Activated CD4-positive, alpha-beta T cell treated with anti-CD3 and anti-CD28 coated beads, Interleukin-2, Interleukin-4, amounts not matched to agents 100 ng/mL and 50 ng/mL, durations not matched to agents 16 hours and 8 hours (primary cell): ENCODE results near the gene COL21A1.

Experiments
- DNase-seq: peaks from one replicate; pipeline ENCODE4 v3.0.0-alpha.2; 2020; ENCODE audit warnings: low spot score

Gene COL21A1

GRCh38 chr6:56187686-56188085, 59.7 kb downstream of the COL21A1 start:
- DNase-seq = no peak

GRCh38 chr6:56176741-56177140, 70.6 kb downstream of the COL21A1 start:
- no peak for DNase-seq

- no peak for DNase-seq
Measured at GRCh38 chr6:56173228-56173627, 74.2 kb downstream of the COL21A1 start.

- DNase-seq = no peak
Measured at GRCh38 chr6:56172144-56172543, 75.2 kb downstream of the COL21A1 start.

- no peak for DNase-seq
Measured at GRCh38 chr6:56169366-56169765, 78.0 kb downstream of the COL21A1 start.

- no peak for DNase-seq
Measured at GRCh38 chr6:56168596-56168995, 78.8 kb downstream of the COL21A1 start.

- no peak for DNase-seq
Measured at GRCh38 chr6:56162081-56162480, 85.3 kb downstream of the COL21A1 start.

- no peak for DNase-seq
Measured at GRCh38 chr6:56160489-56160888, 86.9 kb downstream of the COL21A1 start.

- DNase-seq = no peak
Measured at GRCh38 chr6:56158571-56158970, 88.8 kb downstream of the COL21A1 start.

GRCh38 chr6:56156643-56157042, 90.7 kb downstream of the COL21A1 start:
- no peak for DNase-seq

GRCh38 chr6:56155634-56156141, 91.7 kb downstream of the COL21A1 start:
- no peak for DNase-seq

- no peak for DNase-seq
Measured at GRCh38 chr6:56154076-56154475, 93.3 kb downstream of the COL21A1 start.

GRCh38 chr6:56152611-56153010, 94.8 kb downstream of the COL21A1 start:
- no peak for DNase-seq

- no peak for DNase-seq
Measured at GRCh38 chr6:56151609-56152224, 95.7 kb downstream of the COL21A1 start.

- no peak for DNase-seq
Measured at GRCh38 chr6:56148488-56149186, 98.7 kb downstream of the COL21A1 start.

- no peak for DNase-seq
Measured at GRCh38 chr6:56147766-56148165, 99.6 kb downstream of the COL21A1 start.

GRCh38 chr6:56146086-56146485, 101.3 kb downstream of the COL21A1 start:
- DNase-seq = no peak

- no peak for DNase-seq
Measured at GRCh38 chr6:56145616-56146015, 101.8 kb downstream of the COL21A1 start.

GRCh38 chr6:56144538-56145324, 102.6 kb downstream of the COL21A1 start:
- DNase-seq = no peak

GRCh38 chr6:56143796-56144195, 103.6 kb downstream of the COL21A1 start:
- no peak for DNase-seq

GRCh38 chr6:56140090-56140489, 107.3 kb downstream of the COL21A1 start:
- DNase-seq = no peak

GRCh38 chr6:56115715-56116114, 131.7 kb downstream of the COL21A1 start:
- no peak for DNase-seq

- DNase-seq = no peak
Measured at GRCh38 chr6:56109149-56109548, 138.2 kb downstream of the COL21A1 start.
